Nephron (organoid): ENCODE results near the gene RDX.

ENCODE experiments used
- H3K27ac Mint-ChIP-seq, 3 experiments: 2 replicates each; pipeline ENCODE4 v1.8.0; 2020; ENCODE audit warnings: mixed read lengths in 3 of 3, mild to moderate bottlenecking in 2 of 3, moderate library complexity in 1 of 3
- H3K27me3 Mint-ChIP-seq: 2 replicates; pipeline ENCODE4 v1.8.0; 2021; ENCODE audit warnings: low read depth, mild to moderate bottlenecking, moderate library complexity, mixed read lengths
- H3K36me3 Mint-ChIP-seq: 2 replicates; pipeline ENCODE4 v1.8.0; 2020; ENCODE audit warnings: low read depth, mixed read lengths
- H3K4me1 Mint-ChIP-seq: 2 replicates; pipeline ENCODE4 v1.8.0; 2020; ENCODE audit warnings: mixed read lengths
- H3K4me3 Mint-ChIP-seq, 3 experiments: 2 replicates each; pipeline ENCODE4 v1.8.0; 2020; ENCODE audit warnings: mild to moderate bottlenecking in 3 of 3, mixed read lengths in 3 of 3, moderate library complexity in 2 of 3
- H3K9me3 Mint-ChIP-seq: 2 replicates; pipeline ENCODE4 v1.8.0; 2020; ENCODE audit warnings: mixed read lengths
- CTCF ChIP-seq, 3 experiments: fragments of 200-600 bp; sonication (generic); IDR thresholded peaks; one replicate each; pipeline ENCODE4 v1.5.0; 2021; ENCODE audit warnings: antibody characterized with exemption in 3 of 3; ENCODE audit not compliant: unreplicated experiment in 3 of 3

The RDX gene

DNA sequence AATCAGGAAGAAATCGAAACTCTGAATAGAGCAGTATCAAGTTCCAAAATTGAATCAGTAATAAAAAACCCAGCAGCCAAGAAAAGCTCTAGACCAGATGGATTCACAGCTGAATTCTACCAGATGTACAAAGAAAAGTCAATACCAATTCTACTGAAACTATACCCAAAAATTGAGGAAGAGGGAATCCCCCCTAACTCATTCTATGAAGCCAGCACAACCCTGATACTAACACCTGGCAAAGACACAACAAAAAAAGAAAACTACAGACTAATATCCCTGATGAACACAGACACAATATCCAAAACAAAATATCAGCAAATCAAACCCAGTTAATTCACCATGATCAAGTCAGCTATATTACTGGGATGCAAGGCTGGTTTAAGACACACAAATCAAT lies 105.5 kb downstream of the RDX start:
- Mint-ChIP-seq H3K27ac (no peak overlapping the region), H3K36me3 (no peaks in the 10 kb centered on the region), H3K9me3 (no peaks in the 10 kb centered on the region), H3K4me1 (no peaks in the 10 kb centered on the region), H3K4me3 (no peak overlapping the region), H3K27me3 (no peaks in the 10 kb centered on the region)
- no peak for TF ChIP-seq CTCF (IDR thresholded peaks at IDR 0.05; ENCODE audit: unreplicated experiment in 3 of 3)

GRCh38 chr11:110187731-110188130 lies 108.7 kb downstream of the RDX start:
- Mint-ChIP-seq H3K36me3 (no peaks in the 10 kb centered on the region), H3K27ac (no peak overlapping the region), H3K9me3 (no peaks in the 10 kb centered on the region), H3K4me1 (no peaks in the 10 kb centered on the region), H3K27me3 (no peaks in the 10 kb centered on the region), H3K4me3 (no peak overlapping the region)
- no peak for TF ChIP-seq CTCF (IDR thresholded peaks at IDR 0.05; ENCODE audit: unreplicated experiment in 3 of 3)

- Mint-ChIP-seq H3K36me3 (no peaks in the 10 kb centered on the region), H3K9me3 (no peaks in the 10 kb centered on the region), H3K27ac (no peak overlapping the region), H3K4me3 (no peak overlapping the region), H3K4me1 (no peaks in the 10 kb centered on the region), H3K27me3 (no peaks in the 10 kb centered on the region)
- no peak for TF ChIP-seq CTCF (IDR thresholded peaks at IDR 0.05; ENCODE audit: unreplicated experiment in 3 of 3)
These were observed 109.5 kb downstream of the RDX start for GRCh38 chr11:110186867-110187266.

DNA sequence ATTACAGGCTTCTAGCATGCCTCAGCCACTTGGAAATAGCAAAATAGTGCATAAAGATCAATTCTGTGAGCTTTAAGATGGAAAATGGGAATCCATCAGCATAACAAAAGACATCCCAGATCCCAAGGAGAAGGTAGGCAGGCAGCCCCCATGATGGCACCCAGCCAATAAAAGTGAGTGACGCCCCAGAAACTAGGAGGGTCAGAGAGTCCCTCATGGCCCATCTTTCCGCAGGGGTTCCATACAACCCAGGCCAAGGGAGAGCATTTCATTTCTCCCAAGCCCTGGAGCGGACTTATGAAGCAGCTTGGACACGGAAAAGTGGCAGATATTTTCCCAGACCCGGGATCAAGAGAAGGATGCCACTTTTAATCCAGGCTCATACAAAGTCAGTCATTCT lies 110.0 kb downstream of the RDX start:
- H3K4me1 Mint-ChIP-seq = no peaks in the 10 kb centered on the region
- no peak overlapping the region for H3K27ac Mint-ChIP-seq
- no peak for TF ChIP-seq CTCF (IDR thresholded peaks at IDR 0.05; ENCODE audit: unreplicated experiment in 3 of 3)
- H3K4me3 Mint-ChIP-seq = no peak overlapping the region
- no peaks in the 10 kb centered on the region for H3K36me3 Mint-ChIP-seq
- no peaks in the 10 kb centered on the region for H3K9me3 Mint-ChIP-seq
- no peaks in the 10 kb centered on the region for H3K27me3 Mint-ChIP-seq

DNA sequence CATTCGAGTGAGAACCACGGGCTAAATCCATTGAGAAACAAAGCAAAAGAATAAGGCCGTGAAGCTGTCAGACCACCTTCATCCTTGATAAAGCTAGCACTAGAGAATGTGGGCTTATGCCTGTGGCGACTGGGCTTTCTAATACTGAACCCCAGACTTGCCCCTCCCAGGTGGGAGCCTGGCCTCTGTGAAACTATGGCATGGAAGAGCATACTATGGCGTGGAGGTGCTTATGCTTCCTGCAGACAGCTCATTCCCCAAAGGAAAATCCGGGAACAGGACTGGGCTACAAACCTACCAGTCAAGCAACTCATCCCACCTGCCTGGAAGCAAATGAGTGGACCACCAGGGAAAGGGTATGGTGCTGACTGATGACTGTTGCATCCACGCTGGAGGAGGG lies 110.8 kb downstream of the RDX start:
- Mint-ChIP-seq H3K36me3 (no peaks in the 10 kb centered on the region), H3K27ac (no peak overlapping the region), H3K4me1 (no peaks in the 10 kb centered on the region), H3K4me3 (no peak overlapping the region), H3K27me3 (no peaks in the 10 kb centered on the region), H3K9me3 (no peaks in the 10 kb centered on the region)
- no peak for TF ChIP-seq CTCF (IDR thresholded peaks at IDR 0.05; ENCODE audit: unreplicated experiment in 3 of 3)

- TF ChIP-seq CTCF (IDR thresholded peaks at IDR 0.05; ENCODE audit: unreplicated experiment in 3 of 3) = no peak
- Mint-ChIP-seq H3K4me1 (no peaks in the 10 kb centered on the region), H3K9me3 (no peaks in the 10 kb centered on the region), H3K27me3 (no peaks in the 10 kb centered on the region), H3K27ac (no peak overlapping the region), H3K36me3 (no peaks in the 10 kb centered on the region), H3K4me3 (no peak overlapping the region)
These were observed 111.3 kb downstream of the RDX start for GRCh38 chr11:110185121-110185591.
